ENCODE measurements around the gene PNLDC1. TPM values are rescaled to one million over a fixed set of nuclear protein-coding genes. Genes with fewer than 3 reads are reported as not detected.

PNLDC1 gene
- total RNA-seq, 3 donors from 2014 or later = 0.29 to 0.66 TPM; not detected in 1

DNA sequence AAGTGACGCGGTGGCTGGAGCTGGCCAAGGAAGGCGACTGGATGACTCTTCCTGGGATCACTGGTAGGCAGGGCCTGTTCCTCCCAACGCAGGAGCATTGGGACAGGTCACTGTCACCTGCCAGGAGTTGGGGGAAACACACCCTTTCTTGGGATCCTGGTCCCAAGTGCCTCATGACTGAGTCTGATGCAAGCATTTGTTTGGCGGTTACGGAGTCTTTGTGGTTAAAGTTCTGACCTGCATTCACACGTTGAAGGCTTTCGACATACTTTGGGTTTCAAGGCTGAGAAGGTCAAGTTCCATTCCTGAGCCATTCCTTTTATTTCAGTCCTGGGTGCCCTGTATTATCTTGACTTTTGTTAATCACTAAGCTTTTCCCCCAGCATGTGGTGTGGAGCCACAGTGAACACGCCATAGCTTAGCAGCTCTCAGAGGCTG is 6.0 kb downstream of the PNLDC1 start:
- TF ChIP-seq POLR2AphosphoS5 (IDR thresholded peaks at IDR 0.05) (no peak), CTCF (IDR thresholded peaks at IDR 0.05) (no peak), POLR2A (IDR thresholded peaks at IDR 0.05) (no peak)
- no peaks in the 10 kb centered on the region for H3K4me1 ChIP-seq
- no peaks in the 10 kb centered on the region for H3K9me3 ChIP-seq
- DNase-seq (ENCODE audit: low spot score in 2 of 2) = no peak
- H3K4me3 ChIP-seq = no peak overlapping the region
- no peak overlapping the region for H3K27ac ChIP-seq
- intact Hi-C loops (cut with DNase I; ENCODE audit: low total_unique reads) = no loop called here
- no peaks in the 10 kb centered on the region for H3K36me3 ChIP-seq
- H3K27me3 ChIP-seq = no peaks in the 10 kb centered on the region

- intact Hi-C loops (cut with DNase I; ENCODE audit: low total_unique reads) = no loop called here
- TF ChIP-seq POLR2A (IDR thresholded peaks at IDR 0.05) (no peak), POLR2AphosphoS5 (IDR thresholded peaks at IDR 0.05) (no peak), CTCF (IDR thresholded peaks at IDR 0.05) (no peak)
- H3K4me1 ChIP-seq = no peaks in the 10 kb centered on the region
- no peaks in the 10 kb centered on the region for H3K36me3 ChIP-seq
- no peak overlapping the region for H3K27ac ChIP-seq
- no peaks in the 10 kb centered on the region for H3K9me3 ChIP-seq
- no peak for DNase-seq (ENCODE audit: low spot score in 2 of 2)
- H3K4me3 ChIP-seq = no peak overlapping the region
- no peaks in the 10 kb centered on the region for H3K27me3 ChIP-seq
Measured at GRCh38 chr6:159807150-159807858, 7.2 kb downstream of the PNLDC1 start.

DNA sequence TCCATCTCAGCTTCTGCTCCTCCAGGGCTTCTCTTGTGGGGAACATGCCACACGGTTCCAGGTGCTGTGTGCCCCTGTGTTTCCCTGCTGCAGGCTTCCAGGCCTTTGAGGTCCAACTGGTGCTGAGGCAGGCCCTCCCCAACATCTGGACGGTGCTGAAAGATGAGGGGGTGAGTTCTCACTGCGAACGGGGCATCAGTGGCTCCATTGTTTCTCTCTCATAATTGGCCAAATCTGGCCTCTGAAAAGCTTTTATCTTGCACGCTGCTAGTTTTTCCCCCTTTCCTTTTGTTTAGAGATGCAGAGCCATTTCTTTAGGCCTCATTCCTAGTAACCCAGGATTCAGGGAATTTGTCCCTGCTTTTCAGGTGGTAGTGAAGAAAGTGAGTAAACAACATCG is 8.6 kb downstream of the PNLDC1 start:
- intact Hi-C loops (cut with DNase I; ENCODE audit: low total_unique reads) = no loop called here
- TF ChIP-seq POLR2A (IDR thresholded peaks at IDR 0.05) = no peak
- no peak for TF ChIP-seq POLR2AphosphoS5 (IDR thresholded peaks at IDR 0.05)
- no peak for TF ChIP-seq CTCF (IDR thresholded peaks at IDR 0.05)
- no peaks in the 10 kb centered on the region for H3K36me3 ChIP-seq
- H3K4me1 ChIP-seq = no peaks in the 10 kb centered on the region
- H3K27me3 ChIP-seq = no peaks in the 10 kb centered on the region
- H3K9me3 ChIP-seq = no peaks in the 10 kb centered on the region
- no peak overlapping the region for H3K27ac ChIP-seq
- no peak overlapping the region for H3K4me3 ChIP-seq
- DNase-seq (ENCODE audit: low spot score in 2 of 2) = no peak

- H3K36me3 ChIP-seq = no peaks in the 10 kb centered on the region
- H3K27me3 ChIP-seq = no peaks in the 10 kb centered on the region
- H3K9me3 ChIP-seq = no peaks in the 10 kb centered on the region
- no peak overlapping the region for H3K27ac ChIP-seq
- no peaks in the 10 kb centered on the region for H3K4me1 ChIP-seq
- intact Hi-C loops (cut with DNase I; ENCODE audit: low total_unique reads) = no loop called here
- TF ChIP-seq POLR2AphosphoS5 (IDR thresholded peaks at IDR 0.05) (no peak), POLR2A (IDR thresholded peaks at IDR 0.05) (no peak), CTCF (IDR thresholded peaks at IDR 0.05) (no peak)
- H3K4me3 ChIP-seq = no peak overlapping the region
- DNase-seq (ENCODE audit: low spot score in 2 of 2) = no peak
Measured at GRCh38 chr6:159809149-159809548, 9.1 kb downstream of the PNLDC1 start.

GRCh38 chr6:159813781-159814180 is 13.7 kb downstream of the PNLDC1 start:
- Histone ChIP-seq H3K27me3 (no peaks in the 10 kb centered on the region), H3K27ac (no peak overlapping the region), H3K9me3 (no peaks in the 10 kb centered on the region), H3K4me3 (no peak overlapping the region), H3K4me1 (no peaks in the 10 kb centered on the region), H3K36me3 (no peaks in the 10 kb centered on the region)
- no peak for TF ChIP-seq POLR2AphosphoS5 (IDR thresholded peaks at IDR 0.05)
- TF ChIP-seq CTCF (IDR thresholded peaks at IDR 0.05) = no peak
- no peak for TF ChIP-seq POLR2A (IDR thresholded peaks at IDR 0.05)
- DNase-seq (ENCODE audit: low spot score in 2 of 2) = no peak
- intact Hi-C loops (cut with DNase I; ENCODE audit: low total_unique reads) = no loop called here
